Neuronal stem cell (in vitro differentiated cells): ENCODE measurements around the gene PRUNE2.

Experiments used
- DNase-seq: peaks from one replicate; pipeline ENCODE4 v3.0.0-alpha.2; 2013; ENCODE audit warnings: low spot score
- H2AFZ ChIP-seq: one replicate; pipeline ENCODE4 v1.6.1; 2013; ENCODE audit warnings: mild to moderate bottlenecking, low read length, inconsistent platforms
- H2AK5ac ChIP-seq: 2 replicates; pipeline ENCODE4 v1.6.1; 2013; ENCODE audit warnings: low read depth, mild to moderate bottlenecking, inconsistent platforms, low read length, moderate library complexity, mixed read lengths
- H2BK120ac ChIP-seq: 2 replicates; pipeline ENCODE4 v1.6.1; 2013; ENCODE audit warnings: low read depth, mild to moderate bottlenecking, inconsistent platforms, low read length, moderate library complexity, mixed read lengths
- H2BK12ac ChIP-seq: one replicate; pipeline ENCODE4 v1.6.1; 2013; ENCODE audit warnings: low read length, inconsistent platforms
- H2BK15ac ChIP-seq: 2 replicates; pipeline ENCODE4 v1.6.1; 2013; ENCODE audit warnings: mild to moderate bottlenecking, low read length, inconsistent platforms, mixed read lengths
- H2BK5ac ChIP-seq: one replicate; pipeline ENCODE4 v1.6.1; 2013; ENCODE audit warnings: inconsistent platforms, mild to moderate bottlenecking, low read length, moderate library complexity
- H3K14ac ChIP-seq: one replicate; pipeline ENCODE4 v1.6.1; 2013; ENCODE audit warnings: low read length, inconsistent platforms
- H3K18ac ChIP-seq: 2 replicates; pipeline ENCODE4 v1.6.1; 2013; ENCODE audit warnings: low read length, inconsistent platforms
- H3K23ac ChIP-seq: 2 replicates; pipeline ENCODE4 v1.6.1; 2013; ENCODE audit warnings: low read depth, mild to moderate bottlenecking, mixed read lengths, low read length, inconsistent platforms; ENCODE audit not compliant: poor library complexity
- H3K27ac ChIP-seq: replicated peaks from 3 replicates; pipeline ENCODE4 v1.5.1; 2013; ENCODE audit warnings: low read length, inconsistent platforms
- H3K27me3 ChIP-seq, 3 experiments: 2 replicates each; pipeline ENCODE4 v1.6.1; 2013; ENCODE audit warnings: low read length in 3 of 3, mild to moderate bottlenecking in 2 of 3, inconsistent platforms in 1 of 3, low read depth in 1 of 3, mixed read lengths in 1 of 3, moderate library complexity in 1 of 3; ENCODE audit not compliant: control insufficient read depth in 3 of 3, insufficient read depth in 3 of 3
- H3K36me3 ChIP-seq, 2 donors: replicated peaks in 1 of 2; 2 replicates each; pipeline ENCODE4 v1.6.1; 2013; ENCODE audit warnings: low read length in 2 of 2; ENCODE audit not compliant: control insufficient read depth in 2 of 2, insufficient read depth in 2 of 2
- H3K4ac ChIP-seq: 2 replicates; pipeline ENCODE4 v1.6.1; 2013; ENCODE audit warnings: inconsistent platforms, mild to moderate bottlenecking, low read length, moderate library complexity
- H3K4me1 ChIP-seq, 2 donors: 1 replicate in 1 of 2; 2 replicates in 1 of 2; pipeline ENCODE4 v1.6.1; 2013; ENCODE audit warnings: low read length in 2 of 2, low read depth in 1 of 2; ENCODE audit not compliant: control insufficient read depth in 2 of 2, insufficient read depth in 1 of 2
- H3K4me2 ChIP-seq: one replicate; pipeline ENCODE4 v1.6.1; 2013; ENCODE audit warnings: mild to moderate bottlenecking, low read length, inconsistent platforms; ENCODE audit not compliant: insufficient read depth, poor library complexity, severe bottlenecking
- H3K4me3 ChIP-seq, 2 donors: 2 replicates each; pipeline ENCODE4 v1.5.1; 2013; ENCODE audit warnings: low read length in 2 of 2, mild to moderate bottlenecking in 2 of 2, inconsistent platforms in 1 of 2, moderate library complexity in 1 of 2
- H3K79me1 ChIP-seq: one replicate; pipeline ENCODE4 v1.6.1; 2013; ENCODE audit warnings: low read depth, mild to moderate bottlenecking, inconsistent platforms, low read length, moderate library complexity
- H3K9ac ChIP-seq: one replicate; pipeline ENCODE4 v1.6.1; 2013; ENCODE audit warnings: mild to moderate bottlenecking, low read depth, low read length, inconsistent platforms; ENCODE audit not compliant: poor library complexity
- H3K9me3 ChIP-seq, 2 donors: replicated peaks in 1 of 2; 2 replicates each; pipeline versions ENCODE3 to v1.6.1; 2013; ENCODE audit warnings: low read length in 2 of 2, mild to moderate bottlenecking in 2 of 2, inconsistent platforms in 1 of 2, low read depth in 1 of 2, mixed read lengths in 1 of 2, moderate library complexity in 1 of 2; ENCODE audit not compliant: control insufficient read depth in 2 of 2, insufficient read depth in 1 of 2
- H4K8ac ChIP-seq: one replicate; pipeline ENCODE4 v1.6.1; 2013; ENCODE audit warnings: low read depth, mild to moderate bottlenecking, inconsistent platforms, low read length, moderate library complexity
- H4K91ac ChIP-seq: one replicate; pipeline ENCODE4 v1.6.1; 2013; ENCODE audit warnings: low read length, low read depth, mild to moderate bottlenecking, inconsistent platforms; ENCODE audit not compliant: poor library complexity
- WGBS, 2 donors: extraction: QIAGEN DNeasy Blood & Tissue Kit; methylation state at CpG; one replicate each; pipeline ENCODE4 v1.1.7; 2013; ENCODE audit warnings: missing lambda C conversion rate in 2 of 2, mixed read lengths in 1 of 2; ENCODE audit not compliant: insufficient read length in 2 of 2, insufficient replicate concordance in 1 of 2; ENCODE audit errors: extremely low coverage in 2 of 2; 5-methylcytosine and 5-hydroxymethylcytosine counted together

Gene PRUNE2

GRCh38 chr9:76772686-76773445, 133.0 kb downstream of the PRUNE2 start:
- Histone ChIP-seq H2AK5ac (no peak overlapping the region), H3K4me1 (no peaks in the 10 kb centered on the region), H3K79me1 (no peaks in the 10 kb centered on the region), H3K4me2 (no peak overlapping the region), H3K9ac (no peak overlapping the region), H4K91ac (no peak overlapping the region), H3K27me3 (no peaks in the 10 kb centered on the region), H3K23ac (no peak overlapping the region), H2BK120ac (no peak overlapping the region), H3K4me3 (no peak overlapping the region), H3K18ac (no peak overlapping the region), H2AFZ (no peak overlapping the region), H4K8ac (no peak overlapping the region), H3K9me3 (no peaks in the 10 kb centered on the region), H2BK15ac (no peak overlapping the region), H3K36me3 (no peaks in the 10 kb centered on the region), H3K27ac (no peak overlapping the region), H3K14ac (no peak overlapping the region), H2BK5ac (no peak overlapping the region), H2BK12ac (no peak overlapping the region), H3K4ac (no peak overlapping the region)
- no peak for DNase-seq
- no CpG with 5 or more reads among the region's 5 CpGs for WGBS, 2 donors

DNA sequence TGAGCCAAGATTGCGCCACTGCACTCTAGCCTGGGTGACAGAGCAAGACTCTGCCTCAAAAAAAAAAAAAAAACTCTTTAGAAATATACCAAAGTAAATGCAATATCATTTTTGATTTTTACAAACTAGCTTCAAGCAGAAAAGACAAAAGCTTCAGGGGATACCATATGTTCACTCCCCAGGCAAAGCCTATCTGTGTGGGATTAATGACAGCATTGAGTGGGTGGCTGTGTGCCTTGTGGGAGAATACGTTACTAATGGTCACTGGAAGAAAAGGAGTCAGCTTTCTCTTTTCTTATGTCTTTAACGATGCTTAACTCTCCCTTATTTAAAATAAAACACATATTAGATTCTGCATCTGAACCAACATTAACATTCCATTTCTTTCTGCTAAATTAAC, 139.8 kb downstream of the PRUNE2 start:
- Histone ChIP-seq H3K4me2 (no peak overlapping the region), H4K91ac (no peak overlapping the region), H3K79me1 (no peaks in the 10 kb centered on the region), H2BK120ac (no peak overlapping the region), H3K23ac (no peak overlapping the region), H3K9me3 (no peaks in the 10 kb centered on the region), H3K4me1 (no peaks in the 10 kb centered on the region), H3K27ac (no peak overlapping the region), H3K14ac (no peak overlapping the region), H3K9ac (no peak overlapping the region), H3K27me3 (no peaks in the 10 kb centered on the region), H2AFZ (no peak overlapping the region), H4K8ac (no peak overlapping the region), H2AK5ac (no peak overlapping the region), H3K18ac (no peak overlapping the region), H2BK12ac (no peak overlapping the region), H3K36me3 (no peaks in the 10 kb centered on the region), H2BK5ac (no peak overlapping the region), H3K4ac (no peak overlapping the region), H2BK15ac (no peak overlapping the region), H3K4me3 (no peak overlapping the region)
- no CpG with 5 or more reads among the region's 3 CpGs for WGBS, 2 donors
- DNase-seq: no peak

GRCh38 chr9:76764138-76764537, 141.8 kb downstream of the PRUNE2 start, which contains the start of gene PCA3:
TSS of gene PCA3 (plus strand) at chr9:76764438.
- Histone ChIP-seq H3K9me3 (no peaks in the 10 kb centered on the region), H3K9ac (no peak within 1 kb of the TSS), H3K18ac (no peak within 1 kb of the TSS), H3K4me1 (no peaks in the 10 kb centered on the region), H3K27ac (no peak within 1 kb of the TSS), H3K4ac (no peak within 1 kb of the TSS), H2BK120ac (no peak within 1 kb of the TSS), H3K23ac (no peak within 1 kb of the TSS), H3K14ac (no peak within 1 kb of the TSS), H2BK5ac (no peak within 1 kb of the TSS), H4K91ac (no peak within 1 kb of the TSS), H2AK5ac (no peak within 1 kb of the TSS), H2AFZ (no peak within 1 kb of the TSS), H3K79me1 (no peaks in the 10 kb centered on the region), H4K8ac (no peak within 1 kb of the TSS), H3K27me3 (no peaks in the 10 kb centered on the region), H3K4me2 (no peak within 1 kb of the TSS), H3K4me3 (no peak within 1 kb of the TSS), H2BK12ac (no peak within 1 kb of the TSS), H2BK15ac (no peak within 1 kb of the TSS), H3K36me3 (no peaks in the 10 kb centered on the region)
- no CpG with 5 or more reads among the region's 4 CpGs for WGBS, 2 donors
- DNase-seq: no peak

GRCh38 chr9:76761448-76761847, 144.5 kb downstream of the PRUNE2 start:
- H2BK120ac ChIP-seq: no peak overlapping the region
- no peaks in the 10 kb centered on the region for H3K4me1 ChIP-seq
- no peak overlapping the region for H2AK5ac ChIP-seq
- no CpG with 5 or more reads among the region's 1 CpG for WGBS, 2 donors
- H4K8ac ChIP-seq: no peak overlapping the region
- no peak overlapping the region for H3K23ac ChIP-seq
- H3K36me3 ChIP-seq: no peaks in the 10 kb centered on the region
- DNase-seq: no peak
- no peak overlapping the region for H3K4me2 ChIP-seq
- H3K18ac ChIP-seq: no peak overlapping the region
- H3K9ac ChIP-seq: no peak overlapping the region
- no peak overlapping the region for H3K27ac ChIP-seq
- H3K4ac ChIP-seq: no peak overlapping the region
- no peaks in the 10 kb centered on the region for H3K27me3 ChIP-seq
- no peak overlapping the region for H2BK5ac ChIP-seq
- no peak overlapping the region for H2BK15ac ChIP-seq
- no peak overlapping the region for H3K4me3 ChIP-seq
- H2BK12ac ChIP-seq: no peak overlapping the region
- no peaks in the 10 kb centered on the region for H3K9me3 ChIP-seq
- H3K14ac ChIP-seq: no peak overlapping the region
- no peak overlapping the region for H4K91ac ChIP-seq
- H3K79me1 ChIP-seq: no peaks in the 10 kb centered on the region
- no peak overlapping the region for H2AFZ ChIP-seq
